GM18867 (cell line): ENCODE measurements around the gene RNF146.
"Not testable (repeated sequence)": the region's sequence is repeated elsewhere in the genome, so short reads cannot be mapped to it uniquely, and the experiment has no call there.

ENCODE experiments used
- ATAC-seq: cut with Tn5 transposase; IDR thresholded peaks from one replicate; pipeline ENCODE4 v1.9.1; 2021; ENCODE audit warnings: mild to moderate bottlenecking, moderate library complexity; ENCODE audit not compliant: unreplicated experiment

RNF146 gene

DNA sequence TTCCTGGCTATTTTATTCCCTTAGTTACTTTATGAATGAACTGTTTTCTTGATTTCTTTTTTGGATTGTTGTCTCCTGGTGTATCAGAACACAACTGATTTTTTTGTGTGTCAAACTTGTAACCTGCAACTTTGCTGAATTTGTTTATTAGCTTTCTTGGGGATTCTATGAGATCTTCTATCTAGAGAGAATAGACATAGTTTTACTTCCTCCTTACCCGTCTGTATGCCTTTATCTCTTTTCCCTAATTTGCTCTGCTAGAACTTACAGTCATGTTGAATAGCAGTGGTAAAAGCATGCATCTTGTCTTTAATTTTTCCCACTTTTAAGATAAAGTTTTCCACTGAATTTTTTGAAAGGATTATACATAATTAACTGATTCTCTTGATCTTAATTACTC is 13.2 kb downstream of the RNF146 start:
- ATAC-seq = peak; percentile 42

DNA sequence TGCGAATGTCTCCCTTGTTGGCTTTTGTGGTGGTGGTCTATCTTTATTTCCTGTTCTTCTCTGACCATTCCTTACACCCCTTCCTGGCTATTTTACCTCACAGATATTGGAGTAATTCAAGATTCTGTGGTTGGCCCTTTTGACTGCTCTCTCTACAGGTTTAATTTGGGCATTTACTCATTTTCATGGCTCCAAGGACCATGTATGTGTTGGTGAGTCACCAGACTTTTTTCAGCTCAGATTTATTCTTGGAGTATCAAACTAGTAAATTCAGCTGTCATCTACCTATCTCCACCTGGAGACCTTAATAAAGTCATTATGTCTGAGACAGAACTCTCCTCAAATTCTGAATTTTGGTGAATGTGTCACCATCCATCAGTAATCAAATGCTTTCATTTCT is 15.5 kb downstream of the RNF146 start:
- ATAC-seq = no peak

DNA sequence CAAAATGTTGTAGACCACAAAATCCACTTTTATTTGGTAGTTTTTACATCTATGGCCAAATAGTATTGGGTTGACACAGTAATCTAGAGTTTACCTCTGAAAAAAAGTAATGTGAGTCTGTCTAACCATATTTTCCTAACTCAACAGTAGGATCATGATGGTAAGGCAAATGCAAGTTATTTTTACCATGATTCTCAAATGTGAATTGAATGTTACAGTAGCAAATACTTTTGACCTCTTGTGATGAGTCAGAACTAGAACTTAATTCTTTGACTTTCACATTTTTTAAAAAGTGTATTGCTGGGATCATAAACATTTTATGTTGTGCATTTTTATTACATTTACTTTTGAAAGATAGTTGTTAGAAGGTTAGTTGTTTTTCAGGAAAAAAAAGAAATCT is 22.0 kb downstream of the RNF146 start:
- no peak for ATAC-seq

DNA sequence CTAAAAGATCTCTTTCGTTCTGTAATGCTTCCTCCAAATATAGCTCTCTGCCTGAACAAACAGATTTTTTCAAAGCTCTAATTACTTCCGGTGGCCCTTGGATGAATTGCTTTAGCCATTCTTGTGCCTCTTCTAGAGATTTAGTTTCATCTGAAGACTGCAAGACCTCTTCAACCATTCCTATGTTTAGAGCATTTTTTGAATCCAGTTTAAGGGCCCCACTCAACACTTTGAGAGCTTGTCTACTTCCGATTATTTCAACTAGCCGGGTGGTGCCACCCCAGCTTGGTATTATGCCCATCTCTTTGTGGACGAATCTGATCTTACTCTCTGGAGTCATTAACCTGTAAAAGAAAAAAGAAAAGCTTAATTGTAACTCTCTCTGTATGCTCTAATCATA is 23.3 kb downstream of the RNF146 start:
- no peak for ATAC-seq

DNA sequence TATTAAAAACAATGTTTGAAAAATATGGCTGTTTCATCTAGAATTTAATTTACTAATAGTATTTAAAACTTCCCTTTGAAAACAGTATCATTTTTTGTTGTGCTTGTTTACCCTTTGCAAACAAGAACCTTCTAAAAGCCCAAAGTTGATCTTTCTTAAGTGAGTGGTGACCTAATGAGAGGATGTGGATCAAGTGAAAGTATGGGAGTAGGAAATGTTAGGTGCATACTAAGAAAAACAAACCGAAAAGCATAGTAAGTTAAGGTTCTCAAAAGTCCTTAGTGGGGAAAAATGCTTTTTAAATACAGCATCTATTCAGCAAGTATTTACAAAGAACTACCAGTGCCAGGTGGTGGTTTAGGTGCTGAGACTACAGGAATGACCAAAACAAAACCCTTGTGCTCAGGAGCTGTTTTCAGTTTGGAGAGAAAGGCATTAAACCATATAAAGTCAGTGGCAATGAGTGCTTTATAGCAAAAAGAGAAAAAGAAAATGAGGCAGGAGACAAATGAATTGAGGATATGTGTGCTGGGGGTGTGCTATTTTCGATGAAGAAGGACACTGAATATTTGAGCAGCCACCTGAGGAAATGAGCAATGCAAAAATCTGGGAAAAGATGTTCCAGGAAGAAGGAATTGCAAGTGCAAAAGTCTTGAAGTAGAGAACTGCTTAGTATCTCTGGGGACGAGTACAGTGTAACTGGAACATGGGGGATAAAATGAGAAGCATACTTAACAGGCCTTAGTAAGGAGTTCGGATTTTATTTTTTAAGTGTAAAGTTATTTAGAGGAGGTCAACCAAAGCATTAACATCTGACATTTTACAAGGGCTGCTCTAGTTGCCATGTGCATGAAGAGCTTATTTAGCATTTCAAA is 24.0 kb downstream of the RNF146 start:
- peak; percentile 2 for ATAC-seq

DNA sequence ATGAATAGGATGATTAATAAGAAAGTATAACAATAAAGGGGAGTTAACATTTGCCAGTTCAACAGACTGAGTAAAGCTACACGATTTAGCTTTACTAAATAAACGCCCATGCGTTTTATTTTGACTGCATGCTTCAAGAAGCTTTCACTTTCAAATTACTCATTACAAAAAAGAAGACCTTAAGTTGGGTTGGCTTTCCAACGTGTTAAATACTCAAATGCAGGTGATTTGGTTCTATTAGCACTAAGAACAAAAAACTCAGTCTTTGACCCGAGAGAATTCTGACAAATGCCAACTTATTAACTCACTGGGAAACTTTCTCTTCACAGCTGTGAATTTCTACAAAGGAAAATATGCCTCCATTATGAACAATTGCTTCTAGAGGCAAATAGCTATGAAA is 24.8 kb downstream of the RNF146 start:
- peak; percentile 87 for ATAC-seq

DNA sequence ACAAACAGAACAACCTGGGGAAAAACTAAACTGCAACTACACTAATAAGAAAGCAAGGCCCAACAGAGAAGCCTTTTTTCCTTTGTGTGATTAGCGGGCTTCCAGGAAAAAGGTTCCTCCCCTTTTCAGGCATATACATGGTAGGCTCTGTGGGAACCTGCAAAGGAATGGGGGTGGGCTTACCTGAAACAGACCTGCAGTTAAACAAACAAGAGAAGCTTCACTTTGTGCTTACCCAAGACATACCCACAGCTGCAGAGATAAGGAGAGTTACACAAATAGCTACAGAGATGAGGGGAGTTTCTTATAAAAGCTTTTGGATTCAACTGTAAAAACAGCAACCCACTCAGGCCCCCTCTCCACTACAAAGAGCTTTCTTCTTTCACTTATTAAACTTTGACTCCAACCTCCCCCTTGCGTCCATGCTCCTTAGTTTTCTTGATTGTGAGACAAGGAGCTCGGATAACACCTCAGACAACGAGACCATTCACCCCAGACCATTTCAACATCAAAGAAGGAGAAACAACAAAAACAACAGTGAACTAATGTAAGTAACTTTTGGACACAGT is 30.9 kb downstream of the RNF146 start:
- no peak for ATAC-seq

DNA sequence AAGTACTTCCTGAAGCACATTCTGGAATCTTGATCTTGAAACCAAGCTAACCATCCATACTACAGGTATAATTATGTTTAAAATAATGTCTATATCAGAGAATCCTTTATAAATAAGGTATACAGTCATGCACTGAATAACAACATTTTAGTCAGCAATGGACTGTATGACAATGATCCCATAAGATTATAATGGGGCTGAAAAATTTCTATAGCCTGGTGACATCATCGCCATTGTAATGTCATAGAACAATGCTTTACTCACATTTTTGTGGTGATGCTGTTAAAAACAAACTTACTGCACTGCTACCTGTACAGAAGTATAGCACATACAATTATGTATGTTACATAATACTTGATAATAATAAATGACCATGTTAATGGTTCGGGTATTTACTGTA is 31.8 kb downstream of the RNF146 start:
- no peak for ATAC-seq

DNA sequence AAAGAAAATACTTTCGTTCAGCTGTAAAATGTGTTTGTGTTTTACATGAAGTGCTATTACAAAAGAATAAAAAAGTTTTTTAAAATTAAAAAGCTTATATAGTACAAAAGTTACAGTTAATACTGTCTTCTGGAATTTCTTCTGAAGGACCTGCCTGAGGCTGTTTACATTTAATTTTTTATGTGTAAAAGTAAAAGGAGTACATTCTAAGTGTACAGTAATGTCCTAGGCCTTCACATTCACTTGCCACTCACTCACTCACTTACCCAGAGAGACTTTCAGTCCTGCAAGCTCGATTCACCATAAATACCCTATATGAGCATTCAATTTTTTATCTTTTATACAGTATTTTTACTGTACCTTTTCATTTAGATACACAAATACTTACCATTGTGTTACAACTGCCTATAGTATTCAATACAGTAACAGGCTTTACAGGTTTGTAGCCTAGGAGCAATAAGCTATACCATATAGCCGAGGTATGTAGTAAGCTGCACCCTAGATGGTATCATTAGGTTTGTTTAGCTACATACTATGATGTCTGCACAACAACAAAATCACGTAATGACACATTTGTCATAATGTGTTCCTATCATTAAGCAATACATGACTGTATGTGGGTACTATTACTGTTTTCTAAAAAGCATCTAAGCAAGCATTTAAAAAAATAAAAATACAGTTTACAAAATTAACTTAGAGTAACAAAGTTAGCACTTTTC is 33.0 kb downstream of the RNF146 start:
- no peak for ATAC-seq

DNA sequence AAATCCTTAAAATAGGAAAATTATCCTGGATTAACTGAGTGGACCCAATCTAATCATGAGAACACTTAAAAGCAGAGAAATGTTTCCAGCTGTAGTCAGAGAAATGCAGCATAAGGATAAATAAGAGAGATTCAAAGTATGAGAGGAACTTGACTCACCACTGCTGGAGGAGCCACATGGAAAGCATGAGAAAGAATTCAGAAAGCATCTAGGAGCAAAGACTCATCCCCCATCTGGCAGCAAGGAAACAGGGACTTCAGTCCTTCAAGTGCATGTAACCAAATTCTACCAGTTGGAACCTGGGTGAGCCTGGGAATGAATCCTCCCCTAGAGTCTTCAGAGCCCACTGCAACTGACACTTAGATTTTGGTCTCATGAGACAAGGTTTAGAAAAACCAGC is 33.7 kb downstream of the RNF146 start:
- no peak for ATAC-seq

DNA sequence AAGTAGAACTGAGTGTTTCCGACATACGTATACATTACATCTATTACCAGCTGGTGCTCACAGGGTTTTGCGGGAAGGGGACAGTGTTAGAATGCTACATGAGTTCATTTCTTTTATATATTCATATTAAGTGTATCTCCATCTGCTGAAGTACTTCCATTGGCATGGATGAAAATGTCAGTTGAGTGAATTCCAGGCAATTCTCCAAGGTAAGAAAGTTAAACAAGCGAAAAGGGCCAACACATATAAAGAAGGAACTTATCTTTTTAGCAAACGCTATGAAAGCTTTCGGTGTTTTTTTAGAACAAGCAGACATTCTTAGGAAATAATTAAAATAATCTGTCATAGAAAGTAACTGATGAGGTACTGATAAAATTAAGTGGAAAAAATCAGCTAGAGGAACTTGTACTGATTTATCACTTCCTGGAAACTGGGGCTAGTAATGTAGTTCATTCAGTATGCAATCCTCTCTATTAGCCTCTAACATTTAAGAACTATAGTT is 34.6 kb downstream of the RNF146 start:
- ATAC-seq = no peak

DNA sequence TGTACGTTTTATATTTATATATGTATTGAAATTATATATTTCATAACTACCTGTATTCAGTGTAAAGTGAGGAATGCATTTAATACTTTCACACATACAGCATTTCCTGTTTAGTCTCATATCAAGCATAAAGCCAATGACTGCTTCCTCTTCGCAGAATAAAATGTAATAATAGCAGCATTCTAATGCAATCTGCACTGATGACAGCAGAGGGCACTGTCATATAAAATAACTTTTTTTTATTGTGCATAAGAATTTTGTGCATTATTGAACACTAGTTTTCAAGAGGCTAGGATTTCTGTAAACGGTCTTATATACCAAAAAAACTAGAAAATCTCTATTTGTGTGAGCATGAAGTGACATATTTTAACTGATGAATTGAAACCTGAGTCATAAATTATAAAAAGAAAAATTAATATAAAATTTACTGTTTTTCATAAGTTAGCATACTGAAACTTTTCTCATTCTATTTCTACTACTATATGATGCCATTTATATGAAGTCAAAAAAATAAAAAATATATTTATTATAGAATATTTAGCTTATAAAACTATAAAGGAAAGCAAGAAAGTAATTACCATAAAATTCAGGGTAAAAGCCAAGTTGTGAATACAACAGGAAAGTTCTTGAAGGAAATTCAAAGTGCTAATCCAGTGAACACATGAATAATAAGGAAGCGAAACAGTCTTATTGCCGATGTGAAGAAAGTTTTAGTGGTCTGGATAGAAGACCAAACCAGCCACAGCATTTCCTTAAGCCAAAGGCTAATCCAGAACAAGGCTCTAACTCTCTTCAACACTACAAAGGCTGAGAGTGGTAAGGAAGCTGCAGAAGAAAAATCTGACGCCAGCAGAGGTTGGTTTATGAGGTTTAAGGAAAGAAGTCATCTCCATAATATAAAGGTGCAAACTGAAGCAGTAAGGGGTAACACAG is 36.3 kb downstream of the RNF146 start:
- peak; percentile 90 for ATAC-seq

DNA sequence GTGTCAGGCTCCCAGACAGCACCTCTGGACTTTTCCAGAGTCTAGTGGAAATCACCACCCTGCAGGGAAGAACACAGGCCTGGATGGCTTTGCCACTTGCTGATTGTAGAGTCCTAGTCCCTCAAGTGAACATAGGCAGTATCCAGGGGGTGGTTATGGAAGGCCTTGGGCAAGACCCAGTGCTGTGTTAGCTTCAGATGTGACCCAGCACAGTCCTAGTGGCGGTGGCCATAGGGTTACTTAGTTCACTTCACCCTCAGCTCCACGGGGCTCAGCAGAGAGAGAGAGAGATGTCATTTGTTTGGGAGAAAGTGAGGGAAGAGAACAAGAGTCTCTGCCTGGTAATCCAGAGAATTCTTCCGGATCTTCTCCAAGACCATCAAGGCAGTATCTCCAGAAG is 37.3 kb downstream of the RNF146 start:
- ATAC-seq = no peak

DNA sequence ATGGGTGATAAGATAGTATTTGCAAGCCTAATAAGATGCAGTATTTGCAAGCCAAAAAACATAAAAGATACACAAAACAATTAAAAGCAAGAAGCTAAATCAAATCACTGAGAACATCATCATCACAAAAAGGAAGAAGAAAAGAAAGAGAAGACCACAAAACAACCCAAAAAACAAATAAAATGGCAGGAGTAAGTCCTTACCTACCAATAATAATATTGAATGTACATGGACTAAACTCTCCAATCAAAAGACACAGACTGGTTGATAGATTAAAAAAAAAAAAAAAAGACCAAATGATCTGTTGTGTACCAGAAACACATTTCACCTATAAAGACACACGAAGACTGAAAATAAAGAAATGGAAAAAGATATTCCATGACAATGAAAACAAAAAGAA is 39.1 kb downstream of the RNF146 start:
- no peak for ATAC-seq

DNA sequence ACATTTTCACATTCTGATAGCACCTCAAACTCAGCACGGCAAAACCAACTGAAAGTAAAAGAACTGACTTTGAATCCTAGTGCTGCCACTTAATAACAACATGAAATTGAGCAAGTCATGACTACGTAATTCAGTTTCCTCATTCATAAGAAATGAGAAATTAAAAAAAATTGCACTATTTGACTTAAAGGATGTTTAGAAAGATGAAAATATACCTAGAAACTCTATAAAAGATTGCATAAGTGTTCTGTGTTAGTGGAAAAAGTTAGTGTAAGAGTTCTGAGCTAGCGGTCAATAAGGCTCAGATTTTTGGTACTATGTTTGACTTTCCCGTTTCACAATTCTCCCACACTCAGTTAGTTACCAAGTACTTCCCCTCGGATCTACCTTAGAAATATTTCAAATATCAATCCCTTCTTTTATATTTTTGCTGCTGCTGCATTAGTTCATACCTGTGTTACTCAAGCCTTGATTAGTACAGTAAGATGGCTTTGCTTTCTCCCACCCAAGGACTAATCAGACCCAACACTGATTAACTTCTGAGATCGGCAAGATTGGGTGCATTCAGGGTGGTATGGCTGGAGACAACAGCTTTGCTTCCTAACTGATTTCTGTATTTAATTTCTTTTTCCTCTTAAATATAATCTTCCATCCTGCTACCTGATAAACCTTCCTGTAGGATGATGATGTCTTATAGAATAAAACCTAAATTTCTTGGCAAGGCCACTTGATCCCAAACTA is 50.9 kb downstream of the RNF146 start:
- ATAC-seq = no peak

DNA sequence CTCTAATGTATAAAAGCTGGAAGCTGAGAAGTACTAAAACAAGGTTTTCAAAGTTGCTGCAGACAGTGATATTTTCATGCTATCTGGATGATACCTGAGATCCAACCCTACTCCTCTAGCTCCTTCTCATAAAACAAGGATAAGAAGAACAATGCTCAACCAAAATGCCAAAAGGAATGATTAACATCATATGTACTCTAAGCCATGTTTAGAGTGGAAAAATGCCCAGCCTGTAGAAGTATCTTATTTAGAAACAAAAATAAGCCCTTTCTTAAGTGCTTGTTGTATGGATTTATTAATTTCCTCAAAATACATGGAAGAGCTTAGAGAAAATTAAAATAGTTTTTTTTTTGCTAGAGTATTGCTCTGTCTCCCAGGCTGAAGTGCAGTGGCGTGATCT is 53.0 kb downstream of the RNF146 start:
- ATAC-seq = no peak

DNA sequence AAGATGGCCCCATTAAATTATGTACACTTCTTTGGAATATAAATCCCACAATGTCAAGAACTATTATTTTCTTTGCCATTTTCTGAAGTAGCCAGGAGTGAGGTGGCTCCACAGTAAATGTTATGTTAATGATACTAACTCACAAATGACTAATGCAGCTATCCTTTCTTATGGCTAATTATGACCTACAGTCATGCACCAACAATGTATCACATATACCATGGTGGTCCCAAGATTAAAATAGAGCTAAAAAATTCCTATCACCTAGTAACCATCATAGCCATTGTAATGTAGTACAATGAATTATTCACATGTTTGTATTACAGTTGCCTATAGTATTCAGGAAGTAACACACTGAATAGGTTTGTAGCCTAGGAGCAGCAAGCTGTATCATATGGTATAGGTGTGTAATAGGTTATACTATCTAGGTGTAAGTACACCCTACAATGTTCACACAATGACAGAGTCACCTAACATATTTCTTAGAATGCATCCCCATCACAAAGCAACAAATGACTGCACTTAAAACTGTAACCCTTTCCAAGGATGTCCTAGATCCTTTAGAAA is 61.5 kb downstream of the RNF146 start:
- ATAC-seq = no peak

DNA sequence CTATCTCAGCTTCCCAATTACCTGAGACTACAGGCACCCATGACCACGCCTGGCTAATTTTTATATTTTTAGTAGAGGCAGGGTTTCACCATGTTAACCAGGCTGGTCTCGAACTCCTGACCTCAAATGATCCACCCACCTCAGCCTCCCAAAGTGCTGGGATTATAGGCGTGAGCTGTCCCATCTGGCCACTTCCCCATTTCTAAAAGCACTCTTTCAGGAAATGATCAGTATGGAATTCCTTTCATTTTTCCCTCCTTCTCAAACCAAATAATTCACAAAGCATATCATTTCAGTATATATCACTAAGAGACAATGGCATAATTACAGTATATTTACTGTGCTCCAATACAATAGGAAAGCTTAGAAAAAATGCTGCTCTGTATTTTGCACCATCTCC is 64.6 kb downstream of the RNF146 start:
- ATAC-seq = not testable (repeated sequence)

DNA sequence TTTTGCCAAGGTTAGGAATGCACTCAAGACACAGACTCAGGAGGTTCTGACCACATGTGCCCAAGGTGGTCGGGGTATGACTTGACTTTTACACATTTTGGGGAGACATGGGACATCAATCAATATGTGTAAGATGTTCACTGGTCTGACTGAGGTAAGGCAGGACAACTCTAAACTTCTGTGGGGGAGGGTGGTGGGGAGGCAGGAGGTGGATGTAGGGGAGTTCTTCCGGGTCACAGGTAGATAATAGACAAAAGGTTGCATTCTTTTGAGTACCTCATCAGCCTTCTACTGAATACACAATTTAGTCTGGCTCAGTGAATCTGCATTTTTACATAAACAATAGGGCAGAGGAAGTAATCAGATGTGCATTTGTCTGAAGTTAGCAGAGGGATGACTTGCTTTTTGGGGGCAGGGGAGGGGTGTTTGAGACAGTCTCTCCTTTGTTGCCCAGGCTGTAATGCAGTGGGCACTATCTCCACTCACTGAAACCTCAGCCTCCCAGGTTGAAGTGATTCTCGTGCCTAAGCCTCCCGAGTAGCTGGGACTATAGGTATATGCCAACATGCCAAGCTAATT is 65.8 kb downstream of the RNF146 start:
- no peak for ATAC-seq
